NCI-H1694 (cell line): ENCODE data around the gene CTDSPL.

Source experiments
- DNase-seq: peaks from one replicate; lab custom pipeline; 2025; lab: John Stamatoyannopoulos, UW

CTDSPL gene

DNA sequence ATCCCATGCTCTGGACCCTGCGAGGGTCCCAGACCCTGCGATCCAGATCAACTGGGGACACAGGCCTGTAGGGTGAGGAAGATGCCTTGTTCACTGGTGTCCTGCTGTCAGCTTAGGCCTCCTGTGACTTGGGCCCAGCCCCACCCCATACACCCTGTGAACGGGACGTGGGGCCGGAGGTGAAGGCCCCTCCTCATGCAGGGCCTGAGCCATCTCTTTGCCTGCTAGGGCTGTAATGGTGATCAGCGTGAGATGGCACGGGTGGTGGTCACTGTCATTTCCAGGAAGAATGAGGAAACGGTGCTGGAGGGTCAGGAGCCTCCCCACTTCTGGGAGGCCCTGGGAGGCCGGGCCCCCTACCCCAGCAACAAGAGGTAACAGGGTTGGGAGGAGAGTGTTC lies 141.3 kb downstream of the CTDSPL start:
- no peak for DNase-seq

DNA sequence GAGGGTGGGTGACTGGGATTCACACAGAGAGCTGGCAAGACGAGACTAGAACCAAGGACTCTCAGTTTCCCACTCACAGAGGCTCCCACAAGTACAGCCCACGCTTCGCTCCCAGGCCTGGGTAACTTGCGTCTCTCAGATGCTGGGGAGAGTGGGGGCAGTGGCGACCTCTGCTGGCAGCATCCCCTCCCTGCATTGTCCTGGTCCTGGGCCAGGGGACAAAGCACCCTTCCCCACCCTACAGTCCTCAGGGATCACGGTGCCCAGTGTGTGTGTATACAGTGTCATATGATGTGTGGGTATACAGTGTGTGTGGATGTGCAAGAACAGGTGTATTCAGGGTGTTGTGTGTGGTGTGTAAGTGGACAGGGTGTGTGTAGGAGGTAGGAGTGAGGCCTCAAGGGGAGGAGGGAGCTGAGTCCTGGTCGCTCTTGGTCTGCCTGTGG lies 141.7 kb downstream of the CTDSPL start:
- no peak for DNase-seq

DNA sequence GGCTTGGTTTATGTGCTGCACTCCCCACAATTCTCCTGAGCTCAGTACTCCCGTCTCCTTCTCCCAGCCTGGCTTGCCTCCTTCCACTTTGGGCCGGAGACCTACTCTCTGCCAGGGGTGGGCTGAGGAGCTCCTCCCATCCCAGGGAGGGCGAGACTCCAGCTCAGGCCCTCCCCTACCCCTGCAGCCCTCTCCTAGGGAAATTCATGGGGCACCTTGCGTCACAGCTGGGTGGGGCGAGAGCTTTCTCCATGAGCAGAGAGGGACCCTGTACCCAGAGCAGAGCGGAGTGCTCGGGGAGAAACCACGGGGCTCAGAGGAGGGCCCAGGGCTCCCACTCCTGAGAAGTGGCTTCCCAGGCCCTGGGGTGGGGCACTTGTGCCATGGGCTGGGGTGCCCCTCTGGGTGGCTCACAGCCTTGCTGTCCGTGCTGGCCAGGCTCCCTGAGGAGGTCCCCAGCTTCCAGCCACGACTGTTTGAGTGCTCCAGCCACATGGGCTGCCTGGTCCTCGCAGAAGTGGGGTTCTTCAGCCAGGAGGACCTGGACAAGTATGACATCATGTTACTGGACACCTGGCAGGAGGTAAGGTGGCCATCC lies 142.2 kb downstream of the CTDSPL start:
- no peak for DNase-seq

DNA sequence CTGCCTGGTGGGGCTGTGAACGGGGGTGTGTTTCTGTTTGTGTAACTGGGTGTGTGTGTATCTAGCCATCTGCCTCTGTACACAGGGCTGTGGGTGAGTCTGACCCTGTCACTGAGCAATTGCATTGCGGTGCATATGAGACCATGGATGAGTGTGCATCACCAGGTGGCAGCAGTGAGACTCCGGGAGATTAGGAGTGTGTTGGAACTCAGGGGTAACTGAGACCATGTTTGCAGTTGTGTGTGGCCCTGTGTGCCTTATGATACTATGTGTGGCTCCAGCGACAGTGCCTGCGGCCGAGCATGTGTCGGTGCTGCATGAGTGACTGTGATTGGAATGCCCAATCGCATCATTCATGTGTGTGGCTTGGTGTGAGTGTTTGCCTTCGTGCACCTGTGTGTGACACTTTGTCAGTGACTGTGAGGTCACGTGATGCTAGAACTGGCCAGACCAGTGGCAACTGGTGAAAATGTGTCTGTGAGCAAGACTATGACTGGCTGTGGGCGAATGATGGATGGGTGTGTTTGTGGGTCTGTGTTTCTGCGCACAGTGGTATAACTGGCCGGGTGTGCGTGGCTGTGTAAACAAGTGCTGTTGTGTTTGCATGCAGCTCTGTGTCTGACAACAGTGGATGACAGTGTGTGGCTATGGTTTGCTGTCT lies 142.9 kb downstream of the CTDSPL start:
- peak; percentile 19 for DNase-seq

DNA sequence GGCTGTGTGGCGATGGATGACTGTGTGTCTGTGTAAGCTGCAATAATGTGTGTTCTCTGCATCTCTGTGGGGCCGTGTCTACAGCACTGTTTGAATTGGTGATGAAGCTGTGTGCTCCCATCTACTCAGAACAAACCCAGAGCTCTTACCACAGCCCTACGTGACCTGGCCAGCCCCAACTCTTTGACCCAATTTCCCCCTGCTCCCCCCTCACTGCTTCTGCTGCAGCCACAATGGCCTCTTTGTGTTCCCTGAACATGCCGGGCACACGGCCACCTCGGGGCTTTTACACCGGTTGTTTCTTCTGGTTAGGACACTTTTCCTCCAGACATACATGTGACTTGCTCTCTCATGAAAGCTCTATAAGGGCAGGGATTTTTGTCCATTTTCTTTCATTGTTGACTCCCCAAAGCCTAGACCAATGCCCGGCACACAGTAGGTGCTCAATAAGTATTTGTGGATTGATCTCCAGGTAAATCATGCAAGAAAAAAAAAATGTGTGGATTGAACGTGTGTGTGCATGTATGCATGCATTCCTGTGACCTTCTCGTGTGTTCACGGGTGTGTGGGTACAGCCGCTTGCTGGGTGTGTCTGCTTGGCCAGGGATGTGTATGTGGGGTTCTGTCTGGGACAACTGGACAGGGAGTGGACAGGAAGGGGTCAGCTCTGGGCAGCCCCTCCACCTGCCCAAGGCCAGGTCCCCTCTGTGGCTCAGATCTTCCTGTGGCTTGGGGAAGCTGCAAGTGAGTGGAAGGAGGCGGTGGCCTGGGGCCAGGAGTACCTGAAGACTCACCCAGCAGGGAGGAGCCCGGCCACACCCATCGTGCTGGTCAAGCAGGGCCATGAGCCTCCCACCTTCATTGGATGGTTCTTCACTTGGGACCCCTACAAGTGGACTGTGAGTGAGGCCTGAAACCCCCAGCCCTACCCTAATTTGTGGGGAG lies 143.7 kb downstream of the CTDSPL start:
- no peak for DNase-seq

DNA sequence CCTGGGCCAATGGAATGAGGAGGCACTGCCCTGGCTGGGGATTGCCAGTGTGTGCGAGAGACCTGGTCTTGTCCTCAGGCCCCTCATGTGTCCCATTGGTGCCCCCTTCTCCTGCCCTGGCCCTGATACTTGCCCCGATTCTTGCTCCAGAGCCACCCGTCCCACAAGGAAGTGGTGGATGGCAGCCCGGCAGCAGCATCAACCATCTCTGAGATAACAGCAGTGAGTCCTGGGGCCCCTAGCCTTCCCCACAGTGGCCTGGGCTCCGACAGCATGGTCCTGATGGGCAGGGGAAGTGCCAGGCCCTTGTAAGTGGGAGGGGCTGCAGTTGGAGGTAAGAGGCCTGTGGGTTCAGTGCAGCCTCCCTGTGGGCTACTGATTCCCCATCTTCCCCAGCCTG lies 144.4 kb downstream of the CTDSPL start:
- DNase-seq, result no peak

DNA sequence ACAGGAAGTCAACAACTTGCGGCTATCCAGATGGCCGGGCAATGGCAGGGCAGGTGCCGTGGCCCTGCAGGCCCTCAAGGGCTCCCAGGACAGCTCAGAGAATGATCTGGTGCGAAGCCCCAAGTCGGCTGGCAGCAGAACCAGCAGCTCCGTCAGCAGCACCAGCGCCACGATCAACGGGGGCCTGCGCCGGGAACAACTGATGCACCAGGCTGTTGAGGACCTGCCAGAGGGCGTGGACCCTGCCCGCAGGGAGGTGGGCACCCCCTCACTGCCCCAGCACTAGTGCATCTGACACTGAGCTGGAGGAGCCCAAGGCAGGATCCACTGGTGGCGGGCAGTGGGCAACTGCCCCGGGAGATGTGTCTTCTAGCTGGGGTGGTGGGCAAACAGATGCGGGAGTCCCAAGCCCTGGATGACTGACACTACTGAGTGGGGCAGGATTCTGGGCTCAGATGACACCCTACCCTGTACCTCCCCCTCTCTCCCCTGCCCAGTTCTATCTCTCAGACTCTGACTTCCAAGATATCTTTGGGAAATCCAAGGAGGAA lies 144.8 kb downstream of the CTDSPL start:
- no peak for DNase-seq

DNA sequence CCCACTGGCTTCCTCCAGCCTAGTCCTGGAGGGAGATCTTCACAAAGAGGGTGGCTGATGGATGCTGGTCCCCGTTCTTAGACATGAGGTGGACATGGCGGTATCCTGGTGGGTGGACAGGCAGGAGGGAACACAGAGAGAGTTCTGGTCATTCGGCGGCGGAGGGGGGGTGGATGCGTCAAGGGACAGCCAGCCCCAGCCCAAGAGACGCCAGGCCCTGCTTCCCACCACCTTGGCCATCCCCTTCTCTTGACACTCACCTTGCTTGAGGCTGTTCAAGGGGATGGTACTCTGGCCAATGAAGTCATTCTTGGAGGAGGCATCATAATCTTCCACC lies 146.0 kb downstream of the CTDSPL start:
- no peak for DNase-seq

DNA sequence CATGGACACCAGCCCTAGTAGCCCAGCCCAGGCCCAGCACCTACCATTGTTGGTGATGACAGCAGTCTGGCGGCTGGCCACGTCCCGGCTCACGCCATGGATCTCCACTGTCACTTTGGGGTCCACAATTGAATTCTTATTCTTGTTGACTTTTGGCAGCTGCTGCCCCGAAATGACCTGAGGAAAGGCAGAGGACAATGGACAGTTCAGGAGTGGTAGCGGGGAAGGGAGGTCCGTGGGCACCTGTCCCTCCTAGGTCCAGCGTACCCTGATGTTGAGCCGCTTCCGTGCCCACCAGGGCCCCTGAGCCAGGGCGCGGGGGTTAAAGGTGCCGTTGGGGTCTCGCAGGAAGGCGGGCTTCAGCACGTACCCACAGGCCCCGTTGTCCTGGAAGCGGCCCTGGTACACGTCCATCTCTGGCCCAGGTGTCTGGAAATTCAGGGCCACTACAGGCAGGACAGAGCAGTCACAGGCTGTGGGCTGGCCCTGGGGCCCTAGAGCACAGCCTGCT lies 146.6 kb downstream of the CTDSPL start:
- no peak for DNase-seq

DNA sequence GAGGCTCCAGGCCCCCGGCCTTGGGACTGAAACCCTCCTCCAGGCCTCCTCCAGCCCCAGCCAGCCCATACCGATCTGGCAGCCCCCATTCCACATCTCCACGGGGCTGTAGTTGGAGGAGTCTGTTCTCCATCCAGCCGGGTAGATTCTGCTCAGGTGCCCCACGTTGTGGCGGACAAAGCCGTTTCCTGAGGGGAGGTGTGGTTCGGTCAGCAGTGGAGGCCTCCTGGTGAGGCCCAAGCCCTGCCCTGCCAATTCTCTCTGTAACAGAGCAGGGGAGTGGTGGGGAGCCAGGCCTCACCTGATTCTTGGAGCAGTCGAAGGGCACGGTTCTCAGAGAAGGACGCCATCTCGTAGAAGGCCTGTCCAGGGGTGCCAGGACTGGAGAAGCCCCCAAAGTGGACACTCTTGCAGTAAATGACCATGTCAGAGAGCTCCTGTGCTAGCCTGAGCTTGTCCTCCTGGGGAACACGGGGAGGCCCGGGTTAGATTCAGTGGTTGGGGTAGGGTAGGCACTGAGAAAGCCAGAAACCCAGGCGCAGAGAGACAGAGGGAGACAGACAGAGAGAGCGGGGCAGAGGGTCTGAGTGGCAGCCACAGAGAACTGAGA lies 147.4 kb downstream of the CTDSPL start:
- no peak for DNase-seq

DNA sequence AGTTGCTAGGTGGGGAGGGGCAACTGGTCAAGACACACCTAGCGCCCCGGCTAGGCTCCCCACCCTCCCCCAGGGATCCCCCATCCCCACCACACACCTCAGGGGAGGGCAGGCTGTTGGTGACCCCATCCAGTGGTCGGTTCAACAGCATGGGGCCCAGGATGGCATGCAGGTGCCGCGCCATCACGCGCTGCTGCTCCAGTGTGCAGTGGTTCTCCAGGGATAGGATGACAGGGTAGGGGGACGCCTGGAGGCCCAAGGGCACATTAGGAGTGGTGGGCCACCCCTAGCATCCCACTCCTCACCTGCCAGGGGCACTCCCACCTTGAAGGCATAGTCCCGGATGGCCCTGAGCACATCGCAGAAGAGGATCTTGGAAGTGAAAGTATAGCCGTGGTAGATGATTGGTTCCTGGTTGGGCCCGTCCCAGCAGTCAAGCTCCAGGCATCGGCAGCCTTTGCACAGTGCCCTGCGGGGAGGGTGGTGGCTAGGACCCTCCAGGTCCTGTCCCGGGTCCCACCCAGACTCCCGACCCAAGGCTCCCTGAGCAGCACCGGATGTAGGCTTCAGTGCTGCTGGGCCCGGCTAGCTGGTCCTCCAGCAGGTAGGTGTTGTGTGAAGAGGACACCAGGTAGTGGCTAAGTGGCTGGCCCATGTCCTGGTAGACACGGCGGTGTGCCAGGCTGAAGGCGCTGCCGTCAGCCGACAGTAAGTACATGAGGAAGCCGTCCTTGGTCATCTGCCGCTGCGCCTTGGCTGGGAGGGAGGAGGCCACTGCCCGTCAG lies 148.3 kb downstream of the CTDSPL start:
- no peak for DNase-seq

DNA sequence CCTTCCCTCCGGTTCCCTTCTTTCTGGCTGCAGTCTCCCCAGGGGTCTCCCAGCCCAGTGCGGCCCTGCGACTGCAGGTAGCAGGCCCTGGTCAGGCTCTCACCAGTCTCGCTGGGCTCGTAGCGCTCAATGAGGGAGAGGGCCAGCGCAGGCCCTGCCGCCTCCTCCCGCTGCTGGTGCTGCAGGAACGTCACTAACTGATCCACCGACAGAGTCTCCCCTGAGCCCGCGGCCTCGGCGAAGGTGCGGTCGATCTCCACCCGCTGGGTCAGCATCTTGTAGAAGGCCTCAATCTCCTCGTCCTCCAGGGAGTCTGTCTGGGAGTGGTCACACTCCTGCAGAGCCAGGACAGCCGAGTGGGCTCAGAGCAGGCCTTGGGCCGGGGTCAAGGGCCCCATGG lies 149.4 kb downstream of the CTDSPL start:
- DNase-seq, result no peak

DNA sequence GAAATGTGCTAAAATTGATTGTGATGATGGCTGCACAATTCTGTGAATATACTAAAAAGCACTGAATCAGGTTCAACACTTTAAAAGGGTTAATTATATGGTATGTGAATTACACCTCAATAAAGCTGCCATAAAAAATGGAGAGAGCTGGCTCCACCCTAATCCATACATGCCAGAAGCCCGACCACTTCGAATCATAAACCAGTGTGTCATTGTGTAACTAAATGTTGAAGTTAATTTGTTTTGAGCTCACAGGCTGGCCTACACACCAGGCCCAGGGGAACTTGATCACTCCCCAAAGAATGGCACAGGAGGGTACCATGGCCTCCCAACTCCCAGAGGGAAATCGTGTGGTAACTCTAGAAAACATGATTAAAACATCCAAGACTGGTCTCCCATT lies 153.8 kb downstream of the CTDSPL start:
- DNase-seq, result no peak

DNA sequence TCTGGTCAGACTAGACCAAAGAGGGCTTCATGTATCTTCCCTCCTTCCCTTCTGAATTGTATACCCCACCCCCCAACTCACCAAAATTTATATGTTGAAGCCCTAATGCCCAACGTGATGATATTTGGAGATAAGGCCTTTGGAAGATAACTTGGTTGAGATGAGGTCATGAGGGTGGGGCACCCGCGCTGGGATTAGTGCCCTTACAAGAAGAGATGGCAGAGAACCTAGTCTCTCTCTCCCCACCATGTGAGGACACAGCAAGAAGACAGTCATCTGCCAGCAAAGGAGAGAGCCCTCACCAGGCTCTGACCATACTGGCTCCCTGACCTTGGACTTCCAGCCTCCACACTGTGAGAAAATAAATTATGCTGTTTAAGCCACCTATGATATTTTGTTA lies 154.3 kb downstream of the CTDSPL start:
- DNase-seq, result no peak

DNA sequence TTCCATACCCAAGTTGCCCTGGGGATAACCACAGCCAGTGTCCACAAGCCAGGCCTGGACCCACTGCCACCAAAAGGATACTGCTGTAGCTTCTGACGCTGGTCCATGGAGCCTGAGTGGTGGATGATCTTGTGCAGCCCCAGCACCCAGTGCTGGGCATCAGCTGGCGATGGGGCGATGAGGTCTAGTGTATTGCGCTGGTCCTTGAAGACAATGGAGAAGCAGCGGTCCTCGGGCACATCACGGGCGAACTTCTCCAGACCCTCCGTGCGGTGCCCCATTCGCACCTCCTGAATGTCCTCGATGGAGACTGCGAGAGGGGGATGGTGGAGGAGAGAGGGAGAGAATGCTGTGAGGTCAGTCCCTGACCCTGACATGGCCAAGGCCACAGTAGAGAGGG lies 154.7 kb downstream of the CTDSPL start:
- DNase-seq, result no peak

DNA sequence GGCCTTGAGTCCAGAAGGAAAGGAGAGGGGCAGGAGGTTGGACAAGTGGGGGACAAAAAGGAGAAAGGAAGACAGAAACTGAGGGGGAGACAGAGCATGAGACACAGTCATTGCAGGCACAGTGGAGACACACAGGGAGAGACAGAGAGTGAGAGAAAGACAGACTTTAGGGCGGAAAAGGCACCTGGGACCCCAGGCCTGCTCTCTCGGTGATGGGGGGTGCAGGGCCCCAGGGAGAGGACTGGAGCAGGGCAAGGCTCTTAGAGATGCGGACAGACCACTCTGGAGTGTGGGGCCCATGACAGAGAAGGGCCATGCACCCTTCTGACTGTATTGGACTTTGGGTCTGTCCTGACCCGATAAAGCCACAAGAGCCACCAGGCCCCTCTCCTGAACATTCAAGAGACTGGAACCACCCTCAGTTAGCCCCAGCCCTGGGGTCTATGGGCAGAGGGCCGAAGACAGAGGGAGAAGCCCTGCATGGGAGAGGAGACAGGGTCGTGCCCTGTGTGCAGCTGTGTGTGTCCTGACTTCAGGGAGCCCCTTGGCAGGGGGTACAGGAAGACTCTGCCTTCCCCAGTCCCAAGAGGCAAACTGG lies 155.3 kb downstream of the CTDSPL start:
- no peak for DNase-seq

DNA sequence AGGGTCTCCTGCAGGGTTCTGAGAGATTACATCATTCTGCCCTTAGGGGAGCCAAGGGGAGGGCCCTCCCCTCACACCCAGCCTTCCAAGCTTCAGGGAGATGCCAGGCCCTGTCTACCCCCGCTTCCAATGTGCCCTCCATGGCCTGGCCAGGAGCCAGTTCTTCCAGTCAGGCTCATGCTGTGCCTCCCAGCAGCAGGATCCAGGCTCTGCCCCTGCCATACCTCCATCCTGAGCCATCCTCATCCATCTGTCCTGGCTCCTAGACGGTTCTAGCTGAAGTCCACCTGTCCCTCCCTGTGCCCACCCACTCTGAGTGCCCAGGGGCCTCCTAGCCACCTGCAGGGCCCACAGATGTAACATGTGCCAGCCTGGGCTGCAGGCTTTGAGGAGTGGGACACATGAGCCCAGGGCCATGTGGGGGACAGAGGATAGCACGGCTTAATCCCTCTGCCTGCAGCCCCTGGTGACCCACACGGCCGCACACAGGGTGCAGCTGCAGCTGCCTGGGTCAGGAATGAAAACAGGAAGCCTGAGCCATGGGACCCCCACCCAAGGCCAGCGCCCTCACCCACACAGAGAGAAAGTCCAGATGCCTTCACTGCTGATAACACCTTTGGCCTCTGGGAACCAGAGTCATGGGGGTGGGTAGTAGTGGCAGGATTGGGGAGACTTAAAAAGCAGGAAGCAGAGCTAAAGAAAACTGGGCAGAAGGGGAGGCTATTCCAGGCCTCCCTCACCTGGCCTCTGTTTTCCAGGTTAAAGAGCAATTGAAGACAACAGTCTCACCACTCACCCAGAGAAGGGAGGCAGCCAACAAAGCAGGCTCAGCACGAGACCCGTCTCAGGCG lies 156.0 kb downstream of the CTDSPL start:
- no peak for DNase-seq

DNA sequence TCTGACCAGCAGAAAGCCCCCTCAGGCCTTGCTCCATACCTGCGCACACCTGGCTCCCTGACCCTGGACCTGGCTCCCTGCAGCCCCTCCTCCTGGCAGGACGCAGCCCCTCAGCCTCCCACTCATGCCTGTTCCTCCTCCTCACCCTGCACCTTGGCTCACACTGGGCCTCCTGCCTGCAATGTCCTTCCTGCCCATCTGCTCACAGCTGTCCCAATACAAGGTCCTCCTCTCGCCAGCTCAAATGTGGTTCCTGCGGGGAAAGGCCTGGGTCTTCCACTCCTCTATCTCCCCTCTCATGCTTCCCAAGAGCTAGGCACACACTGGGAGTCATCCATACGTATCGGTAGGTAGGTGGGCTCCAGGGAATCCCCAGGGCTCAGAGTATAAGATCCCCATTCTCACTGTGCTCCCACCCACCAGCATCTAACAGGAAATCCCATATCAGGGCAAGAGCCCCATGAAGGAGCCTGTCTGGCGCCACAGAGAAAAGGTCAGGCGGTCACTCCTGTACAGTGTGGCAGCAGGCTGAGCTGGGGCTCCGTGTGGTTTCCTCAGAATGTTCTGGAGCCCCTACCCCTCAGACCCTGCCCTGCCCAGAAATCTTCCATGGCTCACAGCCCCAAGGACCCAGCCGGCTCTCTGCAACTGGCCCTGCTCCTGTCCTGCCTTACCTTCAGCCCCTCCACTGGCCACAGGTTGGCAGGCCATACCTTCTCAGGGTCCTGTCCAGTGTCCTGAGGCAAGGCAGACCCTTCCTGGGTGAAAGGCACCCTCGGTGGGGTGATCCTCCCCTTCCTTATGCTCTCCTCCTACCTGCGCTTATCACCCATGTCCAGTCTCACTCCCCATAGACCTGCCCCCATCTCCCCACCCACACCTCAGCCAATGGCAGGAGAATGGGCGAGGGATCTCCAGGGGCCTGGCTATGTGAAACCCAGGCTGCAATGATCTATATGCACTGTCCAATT lies 156.9 kb downstream of the CTDSPL start:
- DNase-seq, result no peak
